Embryonic facial prominence (tissue), 1 donor: ENCODE measurements around the gene IL1RAPL1.

Experiments used
- DNase-seq: peaks from one replicate; pipeline ENCODE4 v3.0.0-alpha.2; 2016; ENCODE audit errors: extremely low spot score

IL1RAPL1 gene

GRCh38 chrX:29787656-29788055 is 1200.4 kb downstream of the IL1RAPL1 start:
- DNase-seq = no peak

GRCh38 chrX:29788991-29789699 is 1201.9 kb downstream of the IL1RAPL1 start:
- no peak for DNase-seq

- DNase-seq = no peak
These were observed 1205.1 kb downstream of the IL1RAPL1 start for GRCh38 chrX:29792335-29792734.

- DNase-seq = no peak
These were observed 1209.9 kb downstream of the IL1RAPL1 start for GRCh38 chrX:29797156-29797555.

GRCh38 chrX:29798469-29798868 is 1211.2 kb downstream of the IL1RAPL1 start:
- no peak for DNase-seq

- no peak for DNase-seq
These were observed 1225.9 kb downstream of the IL1RAPL1 start for GRCh38 chrX:29813174-29813573.

GRCh38 chrX:29824176-29824906 is 1237.1 kb downstream of the IL1RAPL1 start:
- DNase-seq = no peak

GRCh38 chrX:29826742-29827141 is 1239.5 kb downstream of the IL1RAPL1 start:
- DNase-seq = no peak

GRCh38 chrX:29834311-29834710 is 1247.1 kb downstream of the IL1RAPL1 start:
- DNase-seq = no peak

GRCh38 chrX:29834764-29835163 is 1247.5 kb downstream of the IL1RAPL1 start:
- DNase-seq = no peak

- DNase-seq = no peak
These were observed 1254.5 kb downstream of the IL1RAPL1 start for GRCh38 chrX:29841750-29842149.

- DNase-seq = no peak
These were observed 1255.3 kb downstream of the IL1RAPL1 start for GRCh38 chrX:29842552-29842951.

- DNase-seq = no peak
These were observed 1264.8 kb downstream of the IL1RAPL1 start for GRCh38 chrX:29851857-29852605.

- DNase-seq = no peak
These were observed 1265.5 kb downstream of the IL1RAPL1 start for GRCh38 chrX:29852767-29853166.

GRCh38 chrX:29858714-29859113 is 1271.5 kb downstream of the IL1RAPL1 start:
- DNase-seq = no peak

- DNase-seq = no peak
These were observed 1275.0 kb downstream of the IL1RAPL1 start for GRCh38 chrX:29862126-29862677.

GRCh38 chrX:29867971-29868370 is 1280.7 kb downstream of the IL1RAPL1 start:
- DNase-seq = no peak

GRCh38 chrX:29869837-29870236 is 1282.6 kb downstream of the IL1RAPL1 start:
- no peak for DNase-seq

GRCh38 chrX:29870608-29871007 is 1283.4 kb downstream of the IL1RAPL1 start:
- DNase-seq = no peak

- DNase-seq = no peak
These were observed 1285.6 kb downstream of the IL1RAPL1 start for GRCh38 chrX:29872831-29873230.

- DNase-seq = no peak
These were observed 1289.5 kb downstream of the IL1RAPL1 start for GRCh38 chrX:29876733-29877132.

GRCh38 chrX:29880977-29881376 is 1293.7 kb downstream of the IL1RAPL1 start:
- DNase-seq = no peak
